Activated CD4-positive, CD25-positive, alpha-beta regulatory T cell (primary cell): ENCODE results near the gene PLS3.

Experiments used
- DNase-seq, 4 experiments: peaks; one replicate each; lab custom pipeline; 2025; lab: John Stamatoyannopoulos, UW

The PLS3 gene

GRCh38 chrX:115571712-115572111, 10.7 kb downstream of the PLS3 start:
- DNase-seq: no peak

- no peak for DNase-seq
Observed at GRCh38 chrX:115573185-115573584, 12.2 kb downstream of the PLS3 start.

- no peak for DNase-seq
Observed at GRCh38 chrX:115576676-115577075, 15.7 kb downstream of the PLS3 start.

- no peak for DNase-seq
Observed at GRCh38 chrX:115579327-115579726, 18.4 kb downstream of the PLS3 start.

- DNase-seq: no peak
Observed at GRCh38 chrX:115579786-115580294, 18.9 kb downstream of the PLS3 start.

GRCh38 chrX:115581759-115582615, 21.0 kb downstream of the PLS3 start:
- DNase-seq: no peak

DNA sequence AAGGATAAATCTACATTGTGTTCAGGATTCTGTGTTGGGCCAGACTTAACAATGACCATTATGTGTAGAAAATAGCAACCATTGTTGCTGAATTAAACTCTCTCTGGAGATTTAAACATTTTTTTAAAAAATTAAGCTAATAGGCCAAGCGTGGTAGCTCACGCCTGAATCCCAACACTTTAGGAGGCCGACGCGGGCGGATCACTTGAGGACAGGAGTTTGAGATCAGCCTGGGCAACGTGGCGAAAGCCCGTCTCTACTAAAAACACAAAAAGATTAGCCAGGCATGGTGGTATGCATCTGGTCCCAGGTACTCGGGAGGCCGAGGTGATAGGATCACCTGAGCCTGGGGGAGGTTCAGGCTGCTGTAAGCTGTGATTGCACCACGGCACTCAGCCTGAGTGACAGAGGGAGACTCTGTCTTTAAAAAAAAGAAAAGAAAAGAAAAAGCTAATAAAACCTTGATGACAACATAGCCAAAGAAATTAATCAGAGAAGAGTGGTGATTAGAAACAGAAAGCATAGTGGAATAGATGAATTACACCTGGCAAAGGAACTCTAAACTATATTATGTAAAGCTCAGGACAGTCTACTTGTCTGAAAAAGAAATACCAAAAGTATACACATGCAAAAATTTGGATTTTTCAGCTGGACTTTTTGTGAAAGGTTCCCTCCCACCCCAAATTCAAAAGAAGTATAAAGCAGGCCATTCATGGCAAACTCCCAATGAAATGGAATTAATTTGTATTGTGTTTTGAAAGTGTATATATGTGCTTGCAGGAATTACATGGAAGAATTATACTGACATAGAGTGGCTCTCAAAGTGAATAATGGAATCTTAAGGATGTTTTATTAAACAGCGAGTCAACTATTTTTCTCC, 21.9 kb downstream of the PLS3 start:
- no peak for DNase-seq

- no peak for DNase-seq
Observed at GRCh38 chrX:115583496-115584004, 22.6 kb downstream of the PLS3 start.

DNA sequence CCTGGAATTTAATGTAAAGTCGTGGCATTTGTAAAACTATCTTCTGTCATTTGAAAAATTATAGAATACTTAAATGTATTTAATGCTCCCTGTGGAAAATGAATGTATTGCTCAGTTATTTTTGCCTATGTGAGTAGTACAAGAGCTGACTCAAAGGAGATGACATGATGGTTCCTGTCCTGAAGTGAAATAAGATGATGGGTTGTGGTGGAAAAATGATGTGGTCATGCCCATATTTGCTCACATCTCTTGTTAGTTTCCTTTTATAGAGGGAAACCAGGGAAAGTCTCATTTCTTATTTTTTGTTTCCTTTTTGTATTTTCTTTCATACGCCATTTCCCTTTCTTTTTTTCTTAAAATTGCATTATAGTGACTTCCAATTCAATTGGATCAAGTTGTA, 23.7 kb downstream of the PLS3 start:
- no peak for DNase-seq

- DNase-seq: no peak
Observed at GRCh38 chrX:115588179-115588578, 27.2 kb downstream of the PLS3 start.

GRCh38 chrX:115589419-115589818, 28.4 kb downstream of the PLS3 start:
- DNase-seq: no peak

- DNase-seq: no peak
Observed at GRCh38 chrX:115591420-115591819, 30.4 kb downstream of the PLS3 start.

DNA sequence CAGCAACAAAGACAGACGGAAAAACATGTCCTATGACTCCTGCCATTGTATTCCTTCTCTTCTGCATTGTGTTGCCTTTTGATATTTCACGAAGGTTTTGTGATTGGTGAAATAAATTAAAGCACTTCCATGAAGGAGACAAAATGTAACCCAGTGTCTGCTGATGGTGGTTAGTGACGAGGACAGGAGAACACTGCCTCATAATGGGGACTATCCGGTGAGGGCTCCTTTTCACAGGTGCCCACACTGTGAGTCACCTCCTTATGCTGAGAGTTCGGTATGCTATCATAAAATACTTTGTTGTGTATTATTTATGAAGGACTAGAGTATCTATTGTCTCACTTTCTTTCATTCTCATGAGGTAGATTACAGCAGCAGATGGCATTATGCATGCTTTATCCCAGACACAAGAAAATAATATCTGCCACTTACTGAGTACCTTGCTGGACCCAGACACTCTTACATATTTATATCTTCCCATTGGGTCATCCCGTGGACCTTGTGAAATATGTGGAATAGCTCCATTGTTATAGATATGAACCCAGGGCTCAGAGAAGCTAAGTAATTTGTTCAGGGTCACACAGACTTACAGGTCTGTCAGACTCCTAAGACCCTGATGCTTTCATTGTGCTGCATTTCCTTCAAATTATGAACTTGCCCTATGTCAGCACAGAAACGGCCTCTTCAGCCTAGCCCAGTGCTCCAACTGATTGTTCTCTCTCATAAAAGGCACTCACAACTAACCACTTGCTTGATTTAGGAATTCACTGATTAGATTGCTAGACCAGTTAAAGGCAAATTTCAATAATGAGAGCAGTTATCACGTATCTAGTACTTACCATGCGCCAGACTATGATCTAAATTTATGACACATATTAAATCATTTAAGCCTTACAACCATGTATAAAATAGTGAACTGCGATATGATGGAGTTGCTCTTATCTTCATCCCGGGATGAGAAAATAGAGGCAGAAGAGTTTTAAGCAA, 31.2 kb downstream of the PLS3 start:
- no peak for DNase-seq

- no peak for DNase-seq
Observed at GRCh38 chrX:115592997-115593734, 32.2 kb downstream of the PLS3 start.

GRCh38 chrX:115595049-115595448, 34.1 kb downstream of the PLS3 start:
- DNase-seq: no peak

GRCh38 chrX:115598556-115598955, 37.6 kb downstream of the PLS3 start:
- no peak for DNase-seq

GRCh38 chrX:115602308-115602707, 41.3 kb downstream of the PLS3 start:
- DNase-seq: no peak

- no peak for DNase-seq
Observed at GRCh38 chrX:115602729-115603389, 41.9 kb downstream of the PLS3 start.

DNA sequence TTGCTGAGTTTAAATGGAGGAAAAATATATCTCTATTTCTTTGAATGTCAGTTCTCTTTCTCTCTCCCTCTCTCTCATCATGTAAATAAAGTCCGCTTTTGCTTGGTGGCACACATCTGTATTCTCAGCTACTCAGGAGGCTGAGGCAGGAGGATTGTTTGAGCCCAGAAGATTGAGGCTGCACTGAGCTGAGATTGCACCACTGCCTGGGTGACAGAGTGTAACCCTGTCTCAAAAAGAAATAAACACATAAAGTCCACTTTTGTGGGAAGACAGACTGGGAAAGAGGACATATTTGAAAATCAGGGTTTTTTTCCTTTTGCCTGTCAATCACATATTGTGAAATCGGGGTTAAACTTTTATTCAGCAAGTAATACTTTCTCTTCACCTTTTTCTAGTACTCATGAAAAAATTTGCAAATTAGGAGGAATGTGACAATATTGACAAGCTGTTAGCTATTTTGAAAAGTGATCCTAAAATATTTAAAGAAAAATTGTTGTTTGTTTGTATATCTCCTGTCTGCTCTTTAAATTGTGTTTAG, 42.6 kb downstream of the PLS3 start:
- no peak for DNase-seq

DNA sequence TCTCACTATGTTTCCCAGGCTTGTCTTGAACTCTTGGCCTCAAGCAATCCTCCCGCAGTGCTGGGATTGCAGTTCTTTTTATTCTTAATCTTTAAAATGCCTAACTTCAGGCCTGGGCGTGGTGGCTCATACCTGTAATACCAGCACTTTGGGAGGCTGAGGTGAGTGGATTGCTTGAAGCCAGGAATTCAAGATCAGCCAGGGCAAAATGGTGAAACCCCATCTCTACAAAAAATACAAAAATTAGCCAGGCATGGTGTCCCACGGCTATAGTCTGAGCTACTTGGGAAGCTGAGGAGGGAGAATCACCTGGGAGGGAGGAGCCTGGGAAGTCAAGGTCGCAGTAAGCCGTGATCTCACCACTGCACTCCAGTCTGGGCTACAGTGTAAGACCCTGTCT, 45.9 kb downstream of the PLS3 start:
- no peak for DNase-seq
